T-helper 2 cell treated with Interferon-gamma antibody and Interleukin-4, amounts not matched to agents 100 ng/mL and 5 ng/mL, for 36 hours (primary cell): ENCODE measurements around the gene RCCD1. TPM values are rescaled to one million over a fixed set of nuclear protein-coding genes. Genes with fewer than 3 reads are reported as not detected.

Experiments
- intact Hi-C: fragments of 100-400 bp; cut with micrococcal nuclease; formaldehyde crosslinking; loops from one replicate; pipeline ENCODE4 v1.15.1; 2023
- total RNA-seq: library from RNA; stranded (reverse); gene quantifications from 2 replicates; pipeline ENCODE4 v1.2.3, GENCODE V29; 2022

The RCCD1 gene
- total RNA-seq, 1 donor from 2014 or later = 27.4 TPM

DNA sequence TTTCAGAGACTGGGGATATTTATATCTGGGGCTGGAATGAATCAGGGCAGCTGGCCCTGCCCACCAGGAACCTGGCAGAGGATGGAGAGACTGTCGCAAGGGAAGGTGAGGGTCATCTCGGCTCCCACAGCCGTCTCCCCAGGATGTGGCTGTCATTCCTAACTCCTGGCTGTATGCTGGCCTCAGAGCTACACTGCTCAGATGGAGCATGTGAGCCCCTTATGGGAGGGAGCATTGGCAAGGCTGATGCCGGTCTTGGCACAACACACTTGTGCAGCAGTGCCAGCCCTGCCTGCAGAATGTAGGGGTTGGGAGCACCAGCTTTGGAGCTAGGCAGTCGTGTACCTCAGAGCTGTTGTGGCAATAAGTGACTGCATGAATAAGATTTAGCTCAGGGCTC lies 5.2 kb downstream of the RCCD1 start:
- intact Hi-C loops = no loop called here

DNA sequence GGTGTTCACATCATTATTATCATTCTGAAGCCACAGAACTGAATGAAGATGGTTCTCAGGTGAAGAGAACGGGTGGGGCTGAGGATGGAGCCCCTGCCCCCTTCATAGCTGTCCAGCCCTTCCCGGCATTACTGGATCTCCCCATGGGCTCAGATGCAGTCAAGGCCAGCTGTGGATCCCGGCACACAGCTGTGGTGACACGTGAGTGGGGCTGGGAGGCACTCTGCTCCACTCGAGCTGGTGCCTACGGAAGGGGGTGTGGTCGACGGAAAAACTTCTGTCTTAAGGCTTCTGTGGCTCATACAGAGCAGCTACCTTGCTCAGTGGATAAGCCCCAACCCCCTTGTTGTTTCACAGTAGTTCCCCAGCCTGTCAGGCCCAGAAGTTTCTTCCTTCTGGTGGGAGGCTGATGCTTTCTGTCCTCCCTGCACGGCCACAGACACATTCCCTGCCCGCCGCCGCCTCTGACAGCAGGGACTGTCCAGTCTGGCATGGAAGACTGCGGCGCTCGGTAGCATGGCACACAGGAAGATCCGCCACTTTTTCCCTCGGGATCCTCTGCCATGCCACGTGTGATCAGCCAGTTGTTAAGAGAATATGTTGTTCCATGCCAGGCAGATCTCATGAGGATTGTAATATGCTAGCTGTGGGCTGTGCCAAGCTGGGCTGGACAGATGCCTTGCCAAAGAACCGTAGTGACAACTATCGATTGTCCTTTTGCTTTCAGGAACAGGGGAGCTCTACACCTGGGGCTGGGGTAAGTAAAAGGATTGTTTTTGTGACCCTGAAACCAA lies 5.8 kb downstream of the RCCD1 start:
- intact Hi-C loops = no loop called here

DNA sequence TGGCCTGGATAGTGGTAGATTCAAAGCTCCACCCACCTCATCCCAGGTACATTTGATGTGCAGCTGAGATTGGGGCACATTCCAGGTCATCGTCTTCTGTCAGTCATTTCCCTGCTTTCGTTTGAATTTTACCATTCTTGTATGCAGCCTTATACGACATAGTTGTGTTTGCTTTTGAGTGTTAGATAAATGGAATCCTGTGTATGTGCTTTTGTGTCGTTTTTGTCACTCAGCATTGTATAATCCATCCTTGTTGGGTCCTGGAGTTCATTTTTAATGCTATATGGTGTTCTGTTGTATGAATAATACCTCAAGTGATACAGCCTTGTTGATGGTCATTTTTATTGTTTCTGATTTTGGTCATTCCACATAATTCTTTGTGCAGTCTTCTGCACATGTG lies 7.3 kb downstream of the RCCD1 start:
- intact Hi-C loops = no loop called here

DNA sequence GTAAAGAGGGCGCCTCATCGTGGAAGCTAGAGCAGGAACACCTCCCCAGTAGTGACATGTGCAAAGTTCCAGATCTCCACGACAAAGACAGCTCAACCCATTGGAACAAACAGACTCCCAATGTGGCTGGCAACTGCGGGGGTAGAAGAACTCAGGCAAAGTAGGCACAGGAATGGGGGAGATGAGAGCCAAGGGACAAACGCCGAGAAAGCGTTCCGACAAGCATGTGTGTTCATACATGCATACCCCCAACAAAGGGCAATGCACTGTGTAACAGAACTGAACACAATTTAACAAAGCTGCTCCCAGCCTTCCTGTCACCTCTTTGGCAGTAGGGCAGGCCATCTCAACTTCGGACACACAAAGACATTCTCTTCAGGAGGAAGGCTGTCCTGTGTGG lies 11.6 kb downstream of the RCCD1 start:
- intact Hi-C loops = no loop called here

DNA sequence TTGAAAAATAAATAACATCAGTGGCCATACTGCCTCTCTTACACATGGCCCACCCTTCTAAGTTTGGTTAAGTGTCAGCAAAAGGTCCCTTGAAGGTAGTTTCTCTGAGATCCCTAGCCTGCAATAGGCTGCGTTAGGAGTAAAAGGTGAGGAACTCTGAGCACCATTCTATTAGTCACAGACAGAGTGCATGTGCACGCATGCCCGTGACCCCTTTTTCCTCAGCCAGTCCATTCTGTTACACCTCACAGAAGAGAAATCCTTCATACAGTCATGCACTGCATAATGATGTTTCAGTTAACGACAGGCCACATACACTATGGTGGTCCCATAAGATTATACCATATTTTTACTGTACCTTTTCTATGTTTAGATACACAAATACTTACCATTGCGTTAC lies 12.5 kb downstream of the RCCD1 start:
- intact Hi-C loops = no loop called here

DNA sequence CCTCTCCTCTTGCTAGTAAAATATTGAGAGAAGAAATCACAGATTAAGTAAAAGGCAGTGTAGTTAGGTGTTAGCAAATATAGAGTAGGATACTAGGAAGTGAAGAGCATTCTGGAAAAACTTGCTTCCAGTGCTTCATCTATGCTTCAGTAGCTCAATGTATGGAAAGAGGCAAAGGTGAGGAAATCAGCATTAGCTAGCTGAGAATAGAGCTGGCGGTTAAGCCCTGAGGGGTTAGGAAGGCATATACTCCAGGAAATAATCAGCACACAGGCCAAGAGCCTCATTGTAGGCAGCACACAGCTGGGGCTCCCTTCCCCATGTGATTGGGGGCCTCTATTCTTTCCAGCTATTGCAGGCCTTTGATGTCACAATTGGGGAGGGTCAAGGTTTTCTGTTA lies 13.8 kb downstream of the RCCD1 start:
- intact Hi-C loops = no loop called here

DNA sequence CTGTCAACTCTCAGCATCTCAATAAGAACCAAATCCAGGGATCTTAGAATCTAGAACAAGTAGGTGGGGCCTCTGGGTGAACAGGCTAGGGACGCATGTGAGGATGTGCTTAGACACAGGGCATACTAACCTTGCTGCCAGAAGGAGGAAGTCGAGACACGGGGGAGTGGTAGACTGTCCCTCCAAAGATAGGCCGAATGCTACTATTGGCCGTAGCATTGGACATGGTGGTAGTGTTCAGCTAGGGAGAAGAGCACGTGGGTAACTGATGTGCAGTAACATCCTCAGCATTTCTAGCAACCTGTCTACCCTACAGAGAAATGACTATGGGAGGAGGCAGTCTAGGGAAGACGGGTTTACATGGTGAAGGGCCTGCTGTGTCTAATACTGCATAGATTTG lies 15.6 kb downstream of the RCCD1 start:
- intact Hi-C loops = no loop called here

DNA sequence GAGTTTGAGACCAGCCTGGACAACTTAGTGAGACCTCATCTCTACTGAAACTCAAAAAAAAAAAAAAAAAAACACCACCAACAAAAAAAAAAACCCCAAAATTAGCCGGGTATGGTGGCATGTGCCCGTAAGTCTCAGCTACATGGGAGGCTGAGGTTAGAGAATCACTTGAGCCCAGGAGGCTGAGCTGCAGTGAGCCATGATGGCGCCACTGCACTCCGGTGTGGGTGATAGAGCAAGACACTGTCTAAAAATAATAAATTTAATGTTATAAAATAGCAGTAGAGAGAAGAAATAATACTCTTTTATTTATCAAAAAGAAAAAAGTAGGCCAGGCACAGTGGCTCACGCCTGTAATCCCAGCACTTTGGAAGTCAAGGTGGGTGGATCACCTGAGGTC lies 17.4 kb downstream of the RCCD1 start:
- intact Hi-C loops = no loop called here

DNA sequence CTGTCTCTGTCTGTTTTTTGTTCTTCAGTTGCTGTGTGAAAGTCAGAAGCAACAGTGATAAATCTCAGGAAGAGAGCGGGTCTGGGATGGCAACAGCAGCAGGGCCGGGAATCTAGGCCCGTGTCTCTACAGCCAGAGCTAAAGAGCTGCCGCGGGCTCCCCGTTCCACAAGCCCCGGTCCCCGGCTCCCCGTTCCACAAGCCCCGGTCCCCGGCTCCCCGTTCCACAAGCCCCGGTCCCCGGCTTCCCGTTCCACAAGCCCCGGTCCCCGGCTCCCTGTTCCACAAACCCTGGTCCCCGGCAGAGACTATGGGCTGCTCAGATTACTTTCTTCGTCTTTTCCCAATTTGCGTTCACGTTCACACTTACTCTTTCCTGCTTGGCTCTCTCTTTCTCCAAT lies 19.5 kb downstream of the RCCD1 start:
- intact Hi-C loops = no loop called here

DNA sequence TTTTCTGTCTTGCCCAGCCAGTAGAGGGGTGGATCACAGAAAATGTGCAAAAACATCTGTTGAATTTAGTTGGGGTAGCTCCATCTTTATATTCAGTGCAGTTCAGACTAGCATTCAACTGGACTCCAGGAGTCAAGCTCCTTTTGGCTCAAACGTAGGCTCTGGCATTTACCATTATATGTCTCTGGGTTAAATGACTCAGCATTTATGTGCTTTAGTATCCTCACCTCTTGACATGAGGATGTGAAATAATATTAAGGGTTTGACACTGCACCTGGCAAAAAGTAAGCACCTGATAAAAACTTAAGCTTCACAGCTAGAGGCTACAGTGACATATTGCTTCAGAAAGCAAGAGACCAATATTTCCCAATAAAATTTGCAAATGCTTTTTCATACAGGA lies 24.9 kb downstream of the RCCD1 start:
- intact Hi-C loops = no loop called here

DNA sequence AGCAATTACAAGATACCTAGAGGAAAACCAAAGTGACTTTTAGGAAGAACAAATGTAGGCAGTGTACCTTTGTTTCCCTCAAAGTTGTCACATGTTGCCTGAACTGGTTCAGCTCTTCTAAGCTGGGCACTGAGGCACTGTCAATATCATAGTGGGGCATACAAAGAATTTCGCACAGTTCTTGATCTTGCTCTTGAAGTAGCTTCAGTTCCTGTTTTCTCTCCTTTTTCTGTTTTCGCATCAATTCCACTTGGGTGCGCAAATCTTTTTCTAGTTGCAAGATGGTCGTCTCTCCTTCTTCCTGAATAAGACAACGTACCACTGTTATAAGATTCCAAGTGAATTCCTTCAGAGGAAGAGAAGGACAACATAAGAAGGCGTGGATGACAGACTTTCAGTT lies 27.0 kb downstream of the RCCD1 start:
- intact Hi-C loops = no loop called here

DNA sequence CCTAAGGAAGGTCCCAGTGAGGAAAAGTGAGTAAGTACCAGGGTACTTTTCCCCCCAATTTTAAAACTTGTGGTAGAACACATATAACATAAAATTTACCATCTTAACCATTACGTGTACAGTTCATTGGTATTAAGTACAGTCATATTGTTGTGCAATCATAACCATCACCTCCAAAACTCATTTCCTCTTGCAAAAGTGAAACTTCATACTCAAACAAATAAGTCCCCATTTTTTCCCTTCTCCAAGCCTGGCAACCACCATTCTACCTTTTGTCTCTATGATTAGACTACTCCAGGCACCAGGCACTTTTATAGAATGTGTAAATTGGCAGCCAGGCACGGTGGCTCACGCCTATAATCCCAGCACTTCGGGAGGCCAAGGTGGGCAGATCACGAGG lies 27.5 kb downstream of the RCCD1 start:
- intact Hi-C loops = no loop called here

DNA sequence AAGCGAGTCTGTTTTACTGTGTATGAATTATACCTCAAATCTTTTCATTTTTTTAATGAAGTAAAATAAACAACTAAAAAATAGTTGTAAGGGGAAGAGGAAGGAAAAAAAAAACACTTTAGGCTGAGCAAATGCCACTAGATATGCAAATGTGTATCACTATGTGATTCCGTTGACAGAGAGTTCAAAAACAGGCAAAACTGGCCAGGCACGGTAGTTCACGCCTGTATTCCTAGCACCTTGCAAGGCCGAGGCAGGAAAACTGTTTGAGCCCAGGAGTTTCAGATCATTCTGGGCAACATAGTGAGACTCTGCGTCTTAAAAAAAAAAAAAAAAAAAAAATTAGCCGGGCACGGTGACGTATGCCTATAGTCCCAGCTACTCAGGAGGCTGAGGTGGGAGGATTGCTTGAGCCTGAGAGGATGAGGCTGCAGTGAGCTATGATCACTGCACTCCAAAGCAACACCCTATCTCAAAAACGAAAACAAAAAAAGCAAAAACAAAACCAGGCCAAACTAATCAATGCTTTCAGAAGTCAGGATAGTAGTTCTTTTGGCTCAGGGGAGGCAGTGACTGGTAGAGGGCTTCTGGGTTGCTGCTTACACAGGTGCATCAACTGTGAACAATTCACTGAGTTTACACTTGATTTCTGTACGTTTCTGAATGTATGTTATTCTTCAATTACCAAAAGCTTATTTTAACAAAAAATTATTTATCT lies 32.3 kb downstream of the RCCD1 start:
- intact Hi-C loops = no loop called here

DNA sequence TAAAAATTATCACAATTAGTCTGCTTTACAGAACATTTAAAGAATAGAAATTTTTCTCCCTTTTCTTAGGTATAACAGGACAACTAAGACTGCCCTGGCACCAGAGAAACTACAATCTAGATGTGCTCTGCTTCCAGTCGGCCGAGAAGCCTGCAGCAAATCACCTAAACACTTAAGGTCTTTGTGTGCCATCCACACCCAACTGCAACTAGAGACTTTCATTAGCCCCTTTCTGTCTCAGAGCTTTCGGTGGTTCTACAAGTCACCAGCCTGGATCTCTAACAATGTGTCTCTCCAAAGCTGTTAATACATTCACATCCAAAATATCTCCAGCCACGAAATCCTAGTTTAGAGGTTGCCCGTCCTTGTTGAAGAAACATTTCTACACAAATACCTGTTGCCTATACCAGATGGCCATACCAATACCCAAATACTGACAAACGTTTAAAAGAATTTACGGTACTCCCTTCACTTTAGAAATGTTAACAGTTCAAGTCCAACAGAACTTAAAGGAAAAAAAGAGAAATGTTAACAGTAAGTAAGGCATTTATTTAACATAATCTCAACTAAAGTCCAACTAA lies 33.0 kb downstream of the RCCD1 start:
- intact Hi-C loops = no loop called here

DNA sequence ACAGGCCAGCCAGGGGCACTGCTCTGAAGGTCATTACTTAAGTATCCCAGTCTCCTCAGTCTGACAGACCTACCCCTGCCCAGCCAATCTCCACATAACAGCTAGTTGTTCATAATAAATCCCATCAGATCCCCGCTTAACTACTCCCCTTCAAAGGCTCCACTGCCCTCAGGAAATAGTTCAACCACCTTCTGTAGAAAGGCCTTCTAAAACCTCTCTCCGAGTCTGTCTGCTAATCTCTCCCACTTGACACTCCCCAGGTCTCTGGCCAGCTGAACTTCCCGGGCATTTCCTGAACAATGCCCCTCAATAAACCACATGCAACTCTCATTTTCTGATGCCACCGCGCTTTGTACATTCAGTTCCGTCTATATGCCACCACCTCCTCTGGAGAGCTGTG lies 33.6 kb downstream of the RCCD1 start:
- intact Hi-C loops = no loop called here

DNA sequence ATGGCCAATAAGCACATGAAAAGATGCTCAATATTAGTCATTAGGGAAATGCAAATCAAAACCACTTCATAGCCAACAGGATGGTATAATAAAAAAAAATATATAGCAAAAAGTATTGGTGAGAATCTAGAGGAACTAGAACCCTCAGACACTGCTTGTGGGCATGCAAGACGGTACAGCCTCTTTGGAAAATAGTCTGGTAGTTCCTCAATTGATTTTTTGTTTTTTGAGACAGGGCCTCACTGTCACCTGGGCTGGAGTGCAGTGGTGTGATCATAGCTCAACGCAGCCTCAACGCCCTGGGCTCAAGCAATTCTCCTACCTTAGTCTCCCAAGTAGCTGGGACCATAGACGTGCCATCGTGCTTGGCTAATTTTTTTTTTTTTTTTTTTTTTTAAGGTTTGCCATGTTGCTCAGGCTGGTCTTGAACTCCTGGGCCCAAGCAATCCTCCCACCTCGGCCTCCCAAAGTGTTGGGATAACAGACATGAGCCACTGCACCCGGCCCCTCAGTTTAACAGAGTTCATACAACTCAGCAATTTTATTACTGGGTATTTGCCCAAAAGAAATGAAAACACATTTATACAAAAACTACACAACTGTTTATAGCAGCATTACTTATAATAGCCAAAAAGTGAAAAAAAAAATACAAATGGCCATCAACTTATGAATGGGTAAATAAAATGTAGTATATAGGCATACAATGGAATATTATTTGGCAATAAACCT lies 34.5 kb downstream of the RCCD1 start:
- intact Hi-C loops = no loop called here

DNA sequence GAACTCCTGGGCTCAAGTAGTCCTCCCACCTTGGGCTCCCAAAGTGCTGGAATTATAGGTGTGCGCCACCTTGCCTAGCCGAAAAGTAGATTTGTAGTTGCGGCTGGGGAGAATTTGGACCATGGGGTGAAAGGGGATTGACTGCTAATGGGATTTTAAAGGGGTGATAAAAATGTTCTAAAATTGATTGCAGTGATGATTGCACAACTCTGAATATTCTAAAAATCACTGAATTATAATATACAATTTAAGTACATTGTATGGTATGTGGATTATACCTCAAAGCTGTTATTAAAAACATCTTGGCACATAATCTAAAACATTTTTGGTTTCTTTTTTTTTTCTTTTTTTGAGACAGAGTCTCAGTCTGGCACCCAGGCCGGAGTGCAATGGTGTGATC lies 35.8 kb downstream of the RCCD1 start:
- intact Hi-C loops = loop anchor here (10.0 kb wide), 1 partner anchor 864 kb away; the partner anchor contains the start of gene SLCO3A1

DNA sequence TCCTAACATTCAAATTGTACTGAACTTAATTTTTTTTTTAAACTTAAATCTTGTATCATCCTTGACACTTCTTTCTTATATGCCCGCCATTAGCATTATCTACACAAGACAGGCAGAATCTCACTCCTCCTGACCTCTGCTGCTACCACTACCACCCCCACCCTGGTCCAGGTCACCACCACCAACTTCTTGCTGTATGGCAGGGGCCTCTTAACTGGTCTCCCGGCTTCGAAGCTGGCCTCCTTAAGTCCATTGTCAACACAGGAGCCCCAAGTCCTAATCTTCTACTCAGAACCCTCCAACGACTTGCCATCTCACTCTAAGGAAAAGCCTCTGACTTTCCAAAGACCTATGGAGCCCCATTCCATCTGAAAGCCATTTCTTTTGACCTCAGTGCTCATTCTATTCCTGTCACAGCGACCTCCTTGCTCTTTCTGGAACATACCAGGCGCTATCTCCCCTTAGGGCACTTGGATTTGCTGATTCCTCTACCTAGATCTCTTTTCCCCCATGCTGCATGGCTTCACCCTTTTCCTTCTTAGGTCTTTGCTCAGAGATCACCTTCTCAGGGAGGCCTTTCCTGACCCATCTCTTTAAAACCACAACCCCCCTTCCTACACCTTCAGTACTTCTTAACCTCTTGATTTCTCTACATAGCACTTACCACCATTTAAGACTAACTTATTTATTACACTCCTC lies 37.1 kb downstream of the RCCD1 start:
- intact Hi-C loops = loop anchor here (10.0 kb wide), 1 partner anchor 863 kb away; the partner anchor contains the start of gene SLCO3A1

DNA sequence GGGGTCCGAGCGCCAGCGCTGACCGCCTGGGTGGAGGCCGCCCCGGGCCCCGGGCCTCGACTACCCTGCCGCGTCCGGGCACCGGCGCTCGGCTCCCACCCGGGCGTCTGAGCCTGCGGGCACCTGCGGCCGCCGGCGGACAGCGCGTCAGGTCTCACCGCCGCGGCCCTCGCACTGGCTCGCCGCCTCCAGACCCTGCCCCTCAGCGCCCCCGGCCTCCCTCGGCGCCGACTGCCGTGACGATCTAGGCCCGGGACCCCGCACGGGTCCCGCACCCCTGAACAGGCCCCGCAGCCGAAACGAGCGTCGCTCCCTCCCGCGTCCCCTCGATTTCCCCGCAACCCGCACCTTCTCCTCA lies 39.4 kb downstream of the RCCD1 start:
- intact Hi-C loops = loop anchor here (1.0 to 10.0 kb wide), 4 partner anchors 28 to 861 kb away; partner anchors contain the start of genes SLCO3A1, UNC45A and VPS33B

DNA sequence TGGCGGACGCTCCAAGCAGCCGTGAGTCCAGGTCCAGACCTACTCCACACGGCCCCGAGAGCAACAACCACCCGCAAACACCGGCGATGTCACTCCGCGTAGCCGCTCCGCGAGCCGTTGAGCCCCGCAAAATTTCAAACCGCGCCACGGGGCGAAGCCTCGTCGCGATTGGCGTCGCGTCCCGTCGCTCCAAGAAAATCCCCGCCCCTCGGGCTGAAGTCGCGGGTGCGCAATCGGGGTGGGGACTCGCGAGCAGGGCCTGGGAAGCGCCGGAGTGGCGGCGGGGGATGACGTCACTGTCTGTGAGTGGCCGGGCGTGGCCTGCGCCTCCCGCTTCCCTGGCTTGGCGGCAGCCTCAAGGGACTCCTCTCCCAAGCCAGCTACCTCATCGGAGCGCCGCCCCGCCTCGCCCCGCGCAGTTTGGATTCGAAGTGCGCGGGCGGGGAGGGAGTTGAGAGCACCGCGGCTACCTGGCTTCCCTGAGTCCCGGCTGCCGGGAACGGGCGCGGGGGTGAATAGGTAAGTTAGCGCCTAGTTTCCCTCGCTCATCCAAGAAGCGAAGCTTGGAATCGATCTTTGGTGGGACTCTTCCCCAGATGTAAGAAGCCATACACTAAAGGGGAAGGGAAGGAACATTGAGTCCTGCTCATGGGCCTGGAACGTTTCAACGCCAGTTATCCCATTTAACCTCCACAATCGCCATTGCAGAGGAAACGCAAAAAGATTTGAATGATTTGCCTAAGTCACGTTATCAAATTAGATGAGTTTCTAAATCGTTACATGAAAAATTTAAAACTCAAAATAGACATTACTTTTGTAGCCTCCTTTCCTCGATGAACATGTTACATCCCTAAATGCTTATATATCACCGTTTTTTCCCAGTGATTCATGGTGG lies 40.0 kb downstream of the RCCD1 start, which contains the start of gene PRC1:
TSS of gene PRC1 (minus strand) at position 119 of the 895 bp plus-strand sequence. CDS start at position 1, 118 bp downstream.
- intact Hi-C loops = loop anchor here (1.0 to 10.0 kb wide), 4 partner anchors 28 to 860 kb away; partner anchors contain the start of genes SLCO3A1, UNC45A and VPS33B
